GM12872 (cell line): ENCODE measurements around the gene UBAP1.

ENCODE experiments used
- TF ChIP-seq, protein P1 (sequence below): IDR thresholded peaks from 3 replicates; pipeline ENCODE4 v1.5.1; 2011; ENCODE audit warnings: low read depth, mild to moderate bottlenecking, low read length, moderate library complexity; ENCODE audit not compliant: insufficient read depth

UBAP1 gene

GRCh38 chr9:34289159-34289558, 110.3 kb downstream of the UBAP1 start:
- TF ChIP-seq, protein P1, sequence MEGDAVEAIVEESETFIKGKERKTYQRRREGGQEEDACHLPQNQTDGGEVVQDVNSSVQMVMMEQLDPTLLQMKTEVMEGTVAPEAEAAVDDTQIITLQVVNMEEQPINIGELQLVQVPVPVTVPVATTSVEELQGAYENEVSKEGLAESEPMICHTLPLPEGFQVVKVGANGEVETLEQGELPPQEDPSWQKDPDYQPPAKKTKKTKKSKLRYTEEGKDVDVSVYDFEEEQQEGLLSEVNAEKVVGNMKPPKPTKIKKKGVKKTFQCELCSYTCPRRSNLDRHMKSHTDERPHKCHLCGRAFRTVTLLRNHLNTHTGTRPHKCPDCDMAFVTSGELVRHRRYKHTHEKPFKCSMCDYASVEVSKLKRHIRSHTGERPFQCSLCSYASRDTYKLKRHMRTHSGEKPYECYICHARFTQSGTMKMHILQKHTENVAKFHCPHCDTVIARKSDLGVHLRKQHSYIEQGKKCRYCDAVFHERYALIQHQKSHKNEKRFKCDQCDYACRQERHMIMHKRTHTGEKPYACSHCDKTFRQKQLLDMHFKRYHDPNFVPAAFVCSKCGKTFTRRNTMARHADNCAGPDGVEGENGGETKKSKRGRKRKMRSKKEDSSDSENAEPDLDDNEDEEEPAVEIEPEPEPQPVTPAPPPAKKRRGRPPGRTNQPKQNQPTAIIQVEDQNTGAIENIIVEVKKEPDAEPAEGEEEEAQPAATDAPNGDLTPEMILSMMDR = no peak

DNA sequence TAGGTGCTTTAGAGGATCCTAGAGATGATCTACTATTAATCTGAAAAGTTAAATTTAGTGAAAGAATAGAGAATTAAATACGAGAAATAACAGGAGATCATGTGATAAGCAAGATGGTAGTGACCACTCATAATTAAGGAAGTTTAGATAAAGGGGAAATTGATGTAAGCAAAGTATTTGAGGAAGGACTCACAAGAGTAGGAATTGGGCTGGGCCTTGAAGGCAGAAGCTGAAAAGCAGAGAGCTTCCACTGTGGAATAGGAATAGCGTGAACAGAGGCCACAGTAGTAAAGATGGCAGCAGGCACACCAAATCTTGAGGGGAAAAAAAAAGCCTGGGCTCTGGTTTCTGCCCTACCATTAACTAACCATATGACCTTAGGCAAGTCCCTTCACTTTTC, 112.2 kb downstream of the UBAP1 start:
- TF ChIP-seq, protein P1 = no peak

DNA sequence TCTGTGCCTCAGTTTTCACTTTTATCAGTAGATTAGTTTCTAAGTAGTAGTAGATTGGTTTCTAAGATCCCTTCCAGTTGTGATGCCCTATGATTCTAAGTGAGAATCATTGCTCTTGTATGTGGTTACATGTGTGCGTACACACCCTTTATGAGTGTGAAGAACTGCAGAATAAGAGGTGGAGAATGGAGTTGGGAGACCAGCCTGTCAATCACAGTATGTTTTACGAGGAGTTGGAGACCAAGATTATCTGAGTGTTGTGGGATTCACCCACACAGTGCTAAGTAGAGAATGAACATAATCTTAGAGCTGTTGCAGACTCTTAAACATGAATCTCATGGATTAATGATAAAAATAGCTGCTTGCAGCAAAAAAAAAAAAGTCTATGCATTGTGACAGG, 112.6 kb downstream of the UBAP1 start:
- TF ChIP-seq, protein P1 = no peak

- TF ChIP-seq, protein P1 = no peak
Measured at GRCh38 chr9:34292552-34292951, 113.7 kb downstream of the UBAP1 start.
